Fibroblast of villous mesenchyme (primary cell): ENCODE results near the gene RBMS3. TPM values are rescaled to one million over a fixed set of nuclear protein-coding genes. Genes with fewer than 3 reads are reported as not detected.

Experiments
- DNase-seq: peaks from one replicate; pipeline ENCODE4 v3.0.0-alpha.2; 2010; ENCODE audit warnings: low read depth
- H3K4me3 ChIP-seq: 2 replicates; pipeline ENCODE4 v1.5.1; 2011; ENCODE audit warnings: low read depth, mild to moderate bottlenecking, low read length
- total RNA-seq: library from RNA; depleted of rRNA; stranded (reverse); fragments of >200 nt; gene quantifications from 2 replicates; pipeline ENCODE4 v1.2.3, GENCODE V29; 2012
- TF ChIP-seq, protein P1 (sequence below): IDR thresholded peaks from 2 replicates; pipeline ENCODE4 v1.5.1; 2012; ENCODE audit warnings: low read depth, mild to moderate bottlenecking, low read length; ENCODE audit not compliant: insufficient read depth

The RBMS3 gene
- total RNA-seq, 1 donor = 85.9 TPM

DNA sequence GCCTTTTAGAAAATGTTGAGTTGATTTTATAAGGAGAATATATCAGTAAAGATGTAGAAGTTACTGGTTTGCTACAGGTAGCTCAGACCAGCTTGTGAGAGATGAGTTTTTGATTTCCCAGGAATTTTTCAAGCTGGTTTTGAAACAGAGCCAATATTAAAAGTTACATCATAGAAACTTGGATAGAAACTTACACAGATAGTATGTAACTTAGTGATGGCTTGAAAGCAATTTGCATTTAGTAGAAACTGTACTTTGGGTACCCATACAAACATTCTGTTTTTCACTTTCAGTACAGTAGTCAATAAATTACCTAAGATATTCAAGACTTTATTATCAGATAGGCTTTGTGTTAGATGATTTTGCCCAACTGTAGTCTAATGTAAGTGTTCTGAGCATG is 93.4 kb downstream of the RBMS3 start:
- H3K4me3 ChIP-seq = no peak overlapping the region
- TF ChIP-seq, protein P1, sequence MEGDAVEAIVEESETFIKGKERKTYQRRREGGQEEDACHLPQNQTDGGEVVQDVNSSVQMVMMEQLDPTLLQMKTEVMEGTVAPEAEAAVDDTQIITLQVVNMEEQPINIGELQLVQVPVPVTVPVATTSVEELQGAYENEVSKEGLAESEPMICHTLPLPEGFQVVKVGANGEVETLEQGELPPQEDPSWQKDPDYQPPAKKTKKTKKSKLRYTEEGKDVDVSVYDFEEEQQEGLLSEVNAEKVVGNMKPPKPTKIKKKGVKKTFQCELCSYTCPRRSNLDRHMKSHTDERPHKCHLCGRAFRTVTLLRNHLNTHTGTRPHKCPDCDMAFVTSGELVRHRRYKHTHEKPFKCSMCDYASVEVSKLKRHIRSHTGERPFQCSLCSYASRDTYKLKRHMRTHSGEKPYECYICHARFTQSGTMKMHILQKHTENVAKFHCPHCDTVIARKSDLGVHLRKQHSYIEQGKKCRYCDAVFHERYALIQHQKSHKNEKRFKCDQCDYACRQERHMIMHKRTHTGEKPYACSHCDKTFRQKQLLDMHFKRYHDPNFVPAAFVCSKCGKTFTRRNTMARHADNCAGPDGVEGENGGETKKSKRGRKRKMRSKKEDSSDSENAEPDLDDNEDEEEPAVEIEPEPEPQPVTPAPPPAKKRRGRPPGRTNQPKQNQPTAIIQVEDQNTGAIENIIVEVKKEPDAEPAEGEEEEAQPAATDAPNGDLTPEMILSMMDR = no peak
- no peak for DNase-seq

DNA sequence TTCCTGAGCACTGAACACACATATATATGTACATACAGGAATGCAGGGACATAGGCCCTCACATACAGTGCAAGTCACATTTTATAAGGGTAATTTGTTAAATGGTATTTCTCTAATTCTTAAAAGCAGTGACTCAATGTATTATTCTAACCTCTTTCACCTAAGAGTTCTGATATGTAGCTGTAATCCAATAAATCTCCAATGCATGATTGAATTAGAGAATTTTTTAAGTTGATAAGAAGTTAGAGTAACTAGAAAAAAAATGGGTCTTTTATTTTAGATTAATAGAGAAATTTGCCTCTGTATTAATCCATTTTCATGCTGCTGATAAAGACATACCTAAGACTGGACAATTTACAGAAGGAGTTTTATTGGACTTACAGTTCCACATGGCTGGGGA is 98.2 kb downstream of the RBMS3 start:
- TF ChIP-seq, protein P1 = no peak
- no peak for DNase-seq
- H3K4me3 ChIP-seq = no peak overlapping the region

DNA sequence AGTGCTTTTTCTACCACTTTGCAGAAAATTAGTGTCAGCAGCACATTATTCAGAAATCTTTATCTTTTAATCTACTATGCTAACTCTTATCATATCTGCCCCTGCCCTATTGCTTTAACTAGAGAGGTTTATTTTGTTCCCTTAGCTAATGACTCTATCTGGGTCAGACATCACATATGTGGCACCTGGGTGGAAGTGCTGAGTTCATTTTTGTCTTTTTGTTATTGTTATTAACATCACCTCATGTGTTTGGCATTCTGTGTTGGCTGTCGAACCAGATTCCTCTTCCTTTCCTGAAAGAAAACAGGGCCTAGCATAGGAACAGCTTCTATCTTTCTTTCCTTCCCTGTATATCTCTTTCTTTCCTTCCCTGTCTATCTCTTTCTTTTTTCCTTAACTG is 100.7 kb downstream of the RBMS3 start:
- peak; percentile 47 for DNase-seq

DNA sequence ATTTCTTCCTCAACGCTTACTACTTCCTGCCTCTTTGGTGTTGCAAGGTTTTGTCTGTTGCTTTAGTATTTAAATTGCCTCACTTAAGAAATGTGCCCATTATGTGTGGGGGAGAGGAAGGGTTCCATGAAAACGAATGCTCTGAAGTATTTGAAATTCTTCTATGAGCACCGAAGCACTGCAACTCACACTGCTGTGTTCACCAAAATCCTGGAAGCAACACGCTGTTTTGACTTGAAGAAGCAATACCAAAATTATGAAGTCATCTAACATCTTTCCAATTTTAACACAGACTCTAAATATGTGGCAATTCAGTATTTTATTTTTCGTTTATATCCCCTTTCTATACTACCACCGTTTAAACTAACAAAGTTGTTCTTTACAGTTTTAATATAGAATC is 101.5 kb downstream of the RBMS3 start:
- no peak overlapping the region for H3K4me3 ChIP-seq
- TF ChIP-seq, protein P1 = no peak
- peak; percentile 59 for DNase-seq

More for the DNA sequence above, 100.7 kb downstream of the RBMS3 start:
- TF ChIP-seq, protein P1 = no peak
- H3K4me3 ChIP-seq = no peak overlapping the region

DNA sequence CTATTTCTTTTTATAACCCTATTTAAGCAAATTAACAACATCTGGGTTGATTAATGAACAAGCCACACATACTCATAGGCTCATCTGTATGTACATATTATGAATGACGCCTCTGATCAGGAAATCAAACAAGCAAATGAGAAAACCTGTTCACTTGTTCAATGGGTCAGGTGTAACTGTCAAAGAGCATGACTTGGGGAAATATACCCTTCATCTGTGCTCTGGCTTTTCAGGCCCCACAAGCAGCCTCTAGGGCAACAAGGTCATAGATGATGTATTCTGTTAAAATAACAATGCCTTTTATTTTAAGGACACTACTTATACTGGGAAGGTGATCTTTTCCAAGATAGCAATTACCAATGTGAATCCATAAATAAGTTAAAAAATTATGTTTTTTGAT is 102.0 kb downstream of the RBMS3 start:
- no peak for DNase-seq
- TF ChIP-seq, protein P1 = no peak
- H3K4me3 ChIP-seq = no peak overlapping the region

DNA sequence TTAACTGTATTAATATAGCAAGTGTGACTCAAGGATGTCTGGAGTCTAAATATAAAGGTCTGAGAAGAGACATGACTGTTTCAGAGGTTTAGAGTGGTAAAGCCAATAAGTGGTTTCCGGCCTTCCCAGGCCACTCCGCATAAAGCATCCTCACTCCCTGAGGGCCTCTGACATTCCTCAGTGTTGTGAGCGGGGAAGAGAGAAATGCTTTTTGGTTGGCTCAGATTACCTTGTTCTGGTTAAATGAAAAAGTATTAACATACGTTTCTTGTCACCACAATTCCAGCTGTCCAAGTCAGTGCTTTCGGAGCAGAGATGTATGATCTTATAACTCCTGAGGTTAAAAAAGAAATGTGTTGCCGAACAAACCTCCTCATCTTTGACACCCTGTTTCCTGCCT is 103.8 kb downstream of the RBMS3 start:
- no peak overlapping the region for H3K4me3 ChIP-seq
- peak; percentile 51 for DNase-seq
- TF ChIP-seq, protein P1 = no peak
